ENCODE results near the gene CLOCK.

DNA sequence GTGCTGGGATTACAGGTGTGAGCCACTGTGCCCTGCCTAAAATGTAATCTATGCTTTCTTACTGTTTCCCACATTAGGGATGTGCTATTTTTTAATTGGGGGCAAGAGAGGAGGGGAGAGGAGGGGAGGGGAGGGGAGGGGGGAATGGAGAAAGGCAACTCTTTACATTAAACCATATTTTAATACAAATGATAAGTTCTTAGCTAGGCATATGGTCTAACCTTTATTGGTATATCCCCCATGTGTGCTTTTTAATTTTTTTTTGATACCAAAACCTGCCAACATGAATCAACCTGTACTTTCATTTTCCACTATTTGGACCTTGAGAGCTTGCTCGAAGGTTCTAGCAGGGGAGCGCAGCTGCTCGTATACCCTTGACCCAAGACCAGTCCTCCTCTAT lies 6.4 kb downstream of the CLOCK start:
- no peak for TF ChIP-seq YY1 (IDR thresholded peaks at IDR 0.05; ENCODE audit: low read depth)
- no peak for TF ChIP-seq NFIC (IDR thresholded peaks at IDR 0.05; ENCODE audit: borderline replicate concordance)
- TF ChIP-seq TCF12 (IDR thresholded peaks at IDR 0.05): no peak
- TF ChIP-seq, protein P1, sequence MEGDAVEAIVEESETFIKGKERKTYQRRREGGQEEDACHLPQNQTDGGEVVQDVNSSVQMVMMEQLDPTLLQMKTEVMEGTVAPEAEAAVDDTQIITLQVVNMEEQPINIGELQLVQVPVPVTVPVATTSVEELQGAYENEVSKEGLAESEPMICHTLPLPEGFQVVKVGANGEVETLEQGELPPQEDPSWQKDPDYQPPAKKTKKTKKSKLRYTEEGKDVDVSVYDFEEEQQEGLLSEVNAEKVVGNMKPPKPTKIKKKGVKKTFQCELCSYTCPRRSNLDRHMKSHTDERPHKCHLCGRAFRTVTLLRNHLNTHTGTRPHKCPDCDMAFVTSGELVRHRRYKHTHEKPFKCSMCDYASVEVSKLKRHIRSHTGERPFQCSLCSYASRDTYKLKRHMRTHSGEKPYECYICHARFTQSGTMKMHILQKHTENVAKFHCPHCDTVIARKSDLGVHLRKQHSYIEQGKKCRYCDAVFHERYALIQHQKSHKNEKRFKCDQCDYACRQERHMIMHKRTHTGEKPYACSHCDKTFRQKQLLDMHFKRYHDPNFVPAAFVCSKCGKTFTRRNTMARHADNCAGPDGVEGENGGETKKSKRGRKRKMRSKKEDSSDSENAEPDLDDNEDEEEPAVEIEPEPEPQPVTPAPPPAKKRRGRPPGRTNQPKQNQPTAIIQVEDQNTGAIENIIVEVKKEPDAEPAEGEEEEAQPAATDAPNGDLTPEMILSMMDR (IDR thresholded peaks at IDR 0.05): no peak
